Stimulated activated CD8-positive, alpha-beta memory T cell treated with anti-CD3 and anti-CD28 coated beads, Interleukin-4, amount 100 ng/mL, for 4 hours (primary cell): ENCODE data around the gene PAXIP1.
A peak's percentile ranks its signal among the peaks of the same experiment; 100 is the strongest.

Experiments used
- DNase-seq, 2 donors: peaks; one replicate each; pipeline ENCODE4 v3.0.0-alpha.2; 2020; ENCODE audit warnings: low read depth in 2 of 2, low spot score in 1 of 2

The PAXIP1 gene

DNA sequence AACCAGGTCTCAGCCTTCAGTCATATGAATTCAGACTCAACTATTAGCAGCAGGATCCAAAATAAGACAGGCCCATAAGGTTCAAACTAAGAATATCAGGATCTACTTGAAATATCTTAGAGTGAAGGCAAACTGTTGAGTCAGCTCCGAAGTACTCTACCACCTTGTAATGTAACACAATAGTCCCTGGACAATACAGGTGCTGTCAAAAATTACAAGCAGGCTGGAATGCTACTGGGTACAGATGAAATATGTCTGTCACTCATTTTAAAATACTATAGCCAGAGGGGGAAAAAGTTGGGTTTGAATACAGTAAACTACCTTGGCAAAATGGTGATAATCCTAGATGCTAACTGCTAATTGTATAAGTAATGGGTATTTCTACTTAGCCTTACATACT lies 6.8 kb downstream of the PAXIP1 start:
- no peak for DNase-seq

DNA sequence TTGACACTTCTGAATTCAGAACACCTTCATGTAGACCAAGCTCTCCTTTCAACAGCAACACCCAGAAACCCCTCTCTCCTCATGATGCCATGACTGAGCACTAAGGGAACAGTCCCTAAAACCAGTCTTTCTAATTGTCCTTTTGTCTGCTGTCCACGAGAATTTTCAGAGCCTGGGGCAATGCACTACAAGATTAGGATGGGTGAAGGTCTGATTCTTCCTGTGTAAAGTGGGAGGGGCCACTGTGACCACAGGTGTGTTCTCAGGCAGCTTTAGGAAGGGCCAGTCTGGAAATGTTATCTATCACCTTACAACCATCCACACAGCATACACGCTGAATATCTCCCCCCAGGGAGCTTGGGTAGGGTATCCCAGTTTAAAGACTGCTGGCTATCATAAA lies 7.9 kb downstream of the PAXIP1 start:
- no peak for DNase-seq

DNA sequence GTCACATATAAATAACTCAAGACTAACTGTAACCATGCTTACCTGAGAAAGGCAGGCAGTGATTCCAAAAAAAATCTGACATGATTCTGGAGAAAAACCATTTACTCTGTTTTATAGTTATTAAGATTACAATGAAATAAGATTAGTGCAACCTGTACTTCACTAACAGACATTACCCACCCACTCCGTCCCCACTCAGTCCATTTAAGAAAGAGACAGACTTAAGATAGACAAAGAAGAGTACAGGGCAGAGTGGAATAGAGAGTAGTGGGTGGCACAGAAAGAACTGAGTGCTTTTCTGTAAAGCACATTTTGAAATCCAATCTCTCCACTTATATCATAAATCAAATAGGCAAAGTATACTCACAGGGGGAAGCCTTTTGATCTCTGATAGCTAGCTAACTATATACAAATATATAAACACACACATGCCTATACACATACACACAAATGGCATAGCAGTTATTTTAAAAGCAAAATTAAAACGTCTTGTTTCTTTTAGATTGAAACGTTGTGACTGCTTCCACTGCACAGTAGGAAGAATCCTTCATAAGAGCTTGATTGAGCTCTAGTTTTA lies 11.9 kb downstream of the PAXIP1 start:
- no peak for DNase-seq

DNA sequence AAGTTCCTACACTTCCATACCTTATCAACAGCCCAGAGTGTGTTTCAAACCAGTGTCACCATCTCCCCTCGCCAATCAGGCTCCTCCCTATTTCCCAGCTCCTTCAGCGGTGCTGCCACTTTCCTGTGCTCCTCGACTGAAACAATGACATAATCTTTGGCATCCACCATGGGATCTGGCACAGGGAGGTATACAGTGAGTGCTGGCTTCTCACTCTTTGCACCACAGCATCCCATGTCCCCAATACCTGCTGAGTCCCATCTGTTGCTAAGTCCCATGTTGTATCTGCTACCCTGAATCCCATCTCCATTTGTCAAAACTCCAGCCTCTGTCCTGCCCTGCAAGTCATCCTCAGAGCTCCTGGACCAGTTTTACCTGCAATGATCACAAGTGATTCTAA lies 15.4 kb downstream of the PAXIP1 start:
- DNase-seq = no peak

DNA sequence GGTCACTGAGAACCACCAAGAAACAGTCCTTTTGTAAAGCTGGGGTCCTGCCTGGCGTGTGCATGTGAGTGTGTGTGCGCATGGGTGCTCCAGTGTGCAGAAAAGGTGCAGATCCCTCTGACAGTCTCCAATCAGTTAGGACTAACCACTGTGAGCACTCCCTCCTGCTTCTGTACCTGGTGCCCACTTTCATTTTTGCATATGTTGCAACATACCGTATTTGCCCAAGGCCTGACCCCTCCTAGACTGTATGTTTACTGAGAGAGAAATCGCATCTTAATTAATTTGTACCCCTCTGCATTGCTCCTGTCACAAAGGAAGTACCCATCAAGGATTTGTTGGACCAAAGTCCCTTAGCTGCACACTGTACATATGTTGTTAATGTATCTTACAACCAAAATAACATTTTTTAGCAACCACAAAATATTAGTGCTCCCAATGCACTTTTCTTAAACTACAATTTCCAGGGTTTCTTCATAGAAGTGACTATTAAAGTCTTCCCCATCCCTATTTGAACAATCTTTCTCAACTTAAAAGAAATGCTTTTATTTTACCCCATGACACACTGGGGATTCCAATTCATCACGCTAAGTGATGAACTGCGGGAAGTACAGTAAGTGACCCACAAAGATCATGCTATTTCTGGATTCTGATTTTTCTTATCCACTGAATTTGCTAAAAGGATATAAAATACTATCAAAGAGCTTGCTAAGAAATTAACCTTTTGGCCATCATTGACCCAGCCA lies 16.6 kb downstream of the PAXIP1 start:
- DNase-seq = no peak

DNA sequence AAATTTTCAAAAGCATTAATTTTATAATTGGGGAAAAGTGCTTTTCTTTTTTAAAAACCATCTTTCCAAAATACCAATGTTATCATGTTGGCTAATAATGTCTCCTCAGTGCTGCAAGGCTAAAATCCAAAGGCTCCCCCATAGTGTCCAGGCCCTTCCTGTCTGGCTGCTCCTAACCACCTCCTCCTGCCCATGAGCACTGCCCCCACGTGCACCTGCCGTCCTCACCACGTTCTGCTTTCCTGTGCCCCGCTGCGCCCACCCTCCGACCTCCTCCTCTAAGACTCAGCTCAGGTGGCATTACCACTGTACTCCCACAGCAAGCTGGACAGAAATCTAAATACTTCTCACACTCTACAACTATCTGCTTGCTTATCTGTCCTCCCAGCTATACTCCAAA lies 17.7 kb downstream of the PAXIP1 start:
- DNase-seq = no peak

DNA sequence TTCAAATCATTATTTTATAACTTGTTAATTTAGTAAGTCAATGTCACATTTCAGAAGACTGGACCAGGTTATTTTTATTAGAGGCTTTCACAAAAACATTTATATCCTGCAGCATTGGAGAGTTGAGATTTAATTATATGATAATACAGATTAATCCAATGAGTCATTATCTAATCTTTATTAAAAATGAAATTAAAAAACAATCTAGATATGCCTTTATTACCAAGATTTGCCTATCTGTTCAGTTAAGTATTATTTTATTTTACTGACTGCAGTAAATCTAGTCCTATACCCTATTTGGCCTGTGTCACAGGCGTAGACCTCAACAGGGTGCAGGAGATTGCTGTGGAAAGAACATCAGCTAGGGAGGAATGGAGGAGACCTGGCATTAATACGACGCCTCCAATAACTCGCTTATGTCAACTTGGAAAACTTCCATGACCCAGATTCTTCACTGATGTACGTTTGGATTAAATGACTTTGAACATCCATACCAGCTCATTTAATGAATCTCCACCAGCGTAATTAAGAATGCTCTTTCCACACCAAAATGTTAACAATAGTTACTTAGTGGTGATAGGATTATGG lies 18.2 kb downstream of the PAXIP1 start:
- no peak for DNase-seq

DNA sequence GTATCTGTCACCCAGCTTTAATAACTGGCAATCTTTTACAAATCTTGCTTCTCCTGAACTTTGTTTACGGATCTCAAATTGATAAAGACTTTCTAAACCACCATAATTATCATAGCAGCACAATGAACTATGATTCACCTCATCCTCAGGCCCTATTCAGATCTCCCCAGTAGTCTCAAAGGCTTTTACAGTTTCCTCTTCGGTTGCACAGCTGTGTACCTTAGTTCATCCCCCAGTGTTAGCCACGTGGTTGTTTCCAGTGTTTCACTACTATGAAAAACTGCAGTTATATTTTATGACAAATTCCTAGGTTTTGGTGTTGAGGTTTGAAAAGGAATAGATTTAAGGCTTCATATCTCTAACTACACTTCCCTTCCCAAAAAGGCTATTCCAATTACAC lies 24.9 kb downstream of the PAXIP1 start:
- no peak for DNase-seq

DNA sequence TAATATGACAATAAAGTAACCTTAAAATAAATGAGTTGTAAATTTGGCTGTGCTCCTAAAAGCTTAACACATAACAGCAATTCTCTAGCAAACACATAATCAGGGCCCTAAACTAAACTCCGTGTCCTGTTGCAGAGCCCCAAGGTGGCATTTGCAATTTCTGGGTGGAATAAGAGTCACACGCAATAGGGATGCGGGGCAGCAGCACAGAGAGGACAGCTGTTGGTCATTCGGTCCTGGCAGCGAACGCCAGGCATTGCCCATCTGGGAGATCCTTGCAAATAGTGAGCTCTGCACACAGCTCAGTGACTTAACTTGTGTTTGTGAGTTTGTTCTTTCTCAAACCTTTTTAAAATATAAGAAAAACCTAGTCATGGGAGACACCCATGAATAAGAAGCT lies 25.7 kb downstream of the PAXIP1 start:
- no peak for DNase-seq

DNA sequence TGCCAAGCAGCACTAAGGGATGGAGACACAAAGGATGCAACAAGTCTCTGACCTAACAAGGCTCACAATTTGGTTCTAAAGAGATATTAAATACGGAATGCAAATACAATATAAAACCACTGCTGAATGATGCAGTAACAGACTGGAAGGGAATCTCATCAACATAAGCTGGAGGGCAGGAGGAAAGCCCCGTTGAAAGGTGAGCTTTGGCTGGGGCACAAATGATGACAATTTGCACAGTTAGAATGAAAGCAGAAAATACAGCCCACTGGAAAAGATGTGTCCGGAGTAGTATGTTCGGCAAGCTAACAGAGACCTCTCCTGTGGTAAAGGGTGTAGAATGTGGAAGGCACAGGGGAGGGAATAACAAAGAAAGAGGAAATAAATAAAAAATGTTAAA lies 26.1 kb downstream of the PAXIP1 start:
- DNase-seq = no peak

DNA sequence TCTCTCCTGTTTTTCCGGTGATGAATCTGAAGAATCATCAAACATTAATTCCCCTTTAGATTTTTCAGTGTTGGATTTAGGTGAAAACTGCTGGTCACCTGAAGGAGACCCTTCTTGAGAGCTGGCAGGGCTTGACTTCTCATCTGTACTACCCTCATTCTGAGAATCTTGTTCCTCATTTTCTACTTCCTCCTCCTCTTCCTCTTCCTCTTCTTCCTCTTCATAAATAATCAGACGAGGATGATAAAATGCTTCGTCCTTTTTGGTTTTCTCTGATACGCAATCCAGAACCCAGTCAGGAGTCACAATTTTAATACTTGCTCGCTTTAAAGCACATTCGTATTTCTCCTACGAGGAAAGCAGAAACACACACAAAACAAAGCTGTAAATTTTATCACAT lies 26.9 kb downstream of the PAXIP1 start:
- no peak for DNase-seq

DNA sequence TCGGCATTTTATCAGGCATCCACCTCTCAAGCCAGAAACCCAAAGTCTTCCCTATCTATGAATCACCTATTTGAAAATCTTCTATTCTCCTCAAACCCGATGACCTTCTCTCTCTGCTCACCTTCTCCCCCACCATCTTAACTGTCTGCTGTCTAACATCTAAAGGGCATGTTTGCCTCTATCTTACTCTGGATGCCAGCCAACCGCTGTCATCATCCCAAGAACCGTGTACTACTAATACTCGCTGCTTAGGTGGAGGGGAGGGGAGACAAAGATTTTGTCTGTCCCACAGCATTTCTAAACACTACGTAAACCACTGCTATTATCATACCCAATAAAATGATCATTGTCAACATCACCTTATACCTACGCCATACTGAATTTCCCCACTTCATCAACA lies 29.5 kb downstream of the PAXIP1 start:
- DNase-seq = no peak

DNA sequence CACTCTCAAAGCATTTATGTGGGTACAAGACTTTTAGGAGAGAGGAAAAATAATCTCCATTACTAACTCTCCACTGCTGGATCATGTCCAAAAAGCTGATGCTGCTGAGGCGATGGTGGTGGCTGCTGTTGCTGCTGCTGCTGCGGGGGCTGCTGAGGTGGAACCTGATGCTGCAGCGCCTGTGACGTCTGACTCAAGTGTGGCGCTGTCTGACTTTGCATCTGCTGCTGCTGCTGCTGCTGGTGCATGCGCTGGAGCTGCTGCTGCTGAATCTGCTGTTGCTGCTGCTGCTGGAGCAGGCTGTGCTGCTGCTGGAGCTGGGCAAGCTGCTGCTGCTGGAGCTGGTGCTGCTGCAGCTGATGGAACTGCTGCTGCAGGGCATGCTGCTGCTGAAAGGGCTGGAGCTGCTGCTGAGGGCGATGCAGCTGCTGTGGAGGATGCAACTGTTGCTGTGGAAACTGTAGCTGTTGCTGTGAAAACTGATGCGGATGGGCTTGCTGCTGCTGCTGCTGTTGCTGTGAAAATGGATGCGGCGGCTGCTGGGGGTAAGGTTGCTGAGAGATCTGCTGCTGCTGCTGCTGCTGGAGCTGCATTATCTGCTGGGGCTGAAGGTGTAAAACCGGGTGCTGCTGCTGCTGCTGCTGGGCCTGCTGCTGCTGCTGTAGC lies 34.5 kb downstream of the PAXIP1 start:
- DNase-seq = no peak

DNA sequence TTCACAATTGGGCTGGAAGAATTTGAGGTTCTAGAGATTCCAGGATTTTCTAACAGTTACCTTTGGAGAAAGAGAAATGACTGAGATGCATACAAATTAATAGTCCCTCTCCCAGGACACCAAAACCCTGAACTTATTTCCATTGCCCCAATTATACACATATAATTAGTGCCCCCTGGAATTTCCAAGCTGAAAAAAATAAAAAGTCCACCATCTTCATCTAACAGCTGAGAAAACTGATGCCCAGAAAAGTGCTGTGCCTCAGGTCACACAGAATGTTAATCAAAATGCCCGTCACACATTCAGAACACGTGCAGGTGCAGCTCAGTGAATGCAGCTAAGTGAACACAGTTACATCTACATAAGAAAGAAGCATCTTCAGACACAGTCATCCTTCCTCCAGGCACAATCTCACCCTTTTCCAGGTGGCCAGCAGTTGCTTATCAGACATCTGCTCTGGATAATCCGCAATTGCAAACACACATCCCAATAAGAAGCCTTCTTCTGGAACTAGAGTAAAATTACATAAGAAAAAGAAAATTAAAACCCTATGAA lies 35.4 kb downstream of the PAXIP1 start:
- DNase-seq = no peak

DNA sequence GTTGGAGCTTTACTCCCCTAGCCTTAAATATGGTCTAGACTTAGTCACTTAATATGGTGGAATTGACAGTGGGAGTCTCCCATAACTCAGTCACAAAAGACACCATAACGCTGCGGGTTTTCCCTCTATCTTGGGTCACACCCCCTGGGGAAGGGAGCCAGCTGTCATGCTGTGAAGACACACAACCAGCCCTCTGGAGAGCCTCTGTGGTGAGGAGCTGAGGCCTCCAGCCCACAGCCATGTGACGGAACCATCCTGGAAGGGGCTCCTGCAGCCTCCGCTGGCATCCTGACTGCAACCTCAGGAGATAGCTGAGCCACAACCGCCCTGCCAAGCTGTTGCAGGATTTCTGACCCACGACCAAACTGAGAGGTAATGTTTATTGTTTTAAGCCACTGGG lies 37.9 kb downstream of the PAXIP1 start:
- DNase-seq = no peak

DNA sequence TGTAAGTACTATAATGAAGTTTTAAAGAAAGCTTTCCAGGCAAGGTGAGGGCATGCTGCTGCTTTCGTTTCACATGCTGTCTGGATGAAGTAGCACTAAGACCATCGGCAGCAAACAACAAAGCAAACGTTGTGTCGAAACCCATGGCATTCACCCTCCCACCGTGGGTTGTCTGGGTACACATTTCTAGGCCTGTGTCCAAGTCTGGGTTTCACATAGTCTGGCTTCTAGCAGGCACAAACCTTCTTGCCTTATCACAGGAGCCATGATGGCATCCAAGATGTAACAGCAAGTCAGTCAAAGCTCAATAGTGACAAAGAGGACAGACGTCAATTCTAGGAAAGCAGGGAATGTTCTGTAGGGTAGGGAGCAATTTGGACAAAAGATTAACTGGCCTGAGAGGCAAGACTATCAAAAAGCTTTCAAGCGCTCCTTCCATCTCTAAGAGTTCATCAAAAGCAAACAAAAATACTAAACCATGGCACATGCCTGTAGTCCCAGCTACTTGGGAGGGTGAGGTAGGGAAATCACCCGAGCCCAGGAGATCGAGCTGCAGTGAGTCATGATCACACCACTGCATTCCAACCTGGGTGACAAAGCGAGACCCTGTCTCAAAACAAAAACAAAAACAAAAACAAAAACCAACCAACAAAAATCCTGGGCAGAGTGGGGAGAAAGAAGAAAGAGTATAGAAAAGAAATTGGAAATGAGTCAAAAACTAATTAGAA lies 42.7 kb downstream of the PAXIP1 start:
- no peak for DNase-seq

DNA sequence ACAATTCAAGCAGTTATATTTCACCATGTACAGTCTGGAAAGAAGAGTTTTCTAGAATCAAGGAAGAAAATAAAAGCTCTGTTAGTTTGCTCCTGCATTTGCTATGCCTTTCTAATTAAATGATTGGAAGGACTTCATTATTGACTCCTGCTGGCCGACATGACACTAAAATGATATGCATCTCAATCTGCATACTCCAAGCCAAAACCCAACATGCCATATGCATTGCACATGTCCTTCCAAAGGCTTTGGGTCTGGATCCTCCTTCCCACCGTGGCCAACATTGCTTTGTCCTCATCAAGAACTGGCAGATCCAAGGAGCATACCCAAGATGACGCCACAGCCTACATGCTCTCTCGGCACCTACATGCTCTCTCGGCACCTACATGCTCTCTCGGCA lies 46.5 kb downstream of the PAXIP1 start:
- DNase-seq = no peak

DNA sequence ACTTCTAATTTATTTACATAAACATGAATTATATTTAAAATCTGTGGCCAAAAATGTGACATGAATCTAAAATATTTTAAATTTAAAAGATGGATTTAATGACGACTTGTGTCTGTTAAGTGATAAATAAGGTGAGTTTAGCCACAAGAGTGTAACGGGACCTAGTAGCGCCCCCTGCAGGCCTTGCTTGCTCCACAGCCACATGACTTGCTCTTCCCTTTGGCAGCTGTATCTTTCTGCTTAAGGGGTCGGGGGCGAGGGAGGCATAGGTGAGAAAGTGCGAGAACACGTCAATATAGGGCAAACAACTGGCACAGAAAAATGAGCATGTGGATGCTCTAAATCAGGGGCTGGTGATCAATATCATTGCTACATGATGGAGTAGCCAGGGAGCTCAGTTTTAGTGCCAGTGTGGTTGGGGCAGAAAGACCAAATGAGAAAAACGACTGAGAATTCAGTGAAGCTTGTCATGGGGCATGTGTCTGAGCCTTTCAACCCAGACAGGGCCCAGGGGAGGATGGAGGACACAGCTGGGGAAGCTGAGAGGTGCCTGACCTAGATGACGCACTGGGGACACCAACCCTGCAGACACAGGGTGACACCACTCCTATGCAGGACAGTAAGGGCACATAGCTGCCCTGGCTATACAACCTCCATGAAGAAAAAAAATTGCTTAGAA lies 49.8 kb downstream of the PAXIP1 start:
- peak; percentile 36 to 56 for DNase-seq

DNA sequence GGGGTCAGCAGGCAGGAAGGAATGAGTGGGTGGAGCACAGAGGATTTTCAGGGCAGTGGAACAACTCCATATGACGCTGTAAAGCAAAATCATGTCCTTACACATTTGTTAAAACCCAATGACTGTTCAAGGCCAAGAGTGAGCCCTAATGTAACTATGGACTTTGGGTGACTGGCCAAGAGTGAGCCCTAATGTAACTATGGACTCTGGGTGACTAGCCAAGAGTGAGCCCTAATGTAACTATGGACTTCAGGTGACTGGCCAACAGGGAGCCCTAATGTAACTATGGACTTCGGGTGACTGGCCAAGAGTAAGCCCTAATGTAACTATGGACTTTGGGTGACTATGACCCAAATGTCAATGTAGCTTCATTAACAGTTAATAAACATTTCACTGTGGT lies 52.0 kb downstream of the PAXIP1 start:
- DNase-seq = no peak

DNA sequence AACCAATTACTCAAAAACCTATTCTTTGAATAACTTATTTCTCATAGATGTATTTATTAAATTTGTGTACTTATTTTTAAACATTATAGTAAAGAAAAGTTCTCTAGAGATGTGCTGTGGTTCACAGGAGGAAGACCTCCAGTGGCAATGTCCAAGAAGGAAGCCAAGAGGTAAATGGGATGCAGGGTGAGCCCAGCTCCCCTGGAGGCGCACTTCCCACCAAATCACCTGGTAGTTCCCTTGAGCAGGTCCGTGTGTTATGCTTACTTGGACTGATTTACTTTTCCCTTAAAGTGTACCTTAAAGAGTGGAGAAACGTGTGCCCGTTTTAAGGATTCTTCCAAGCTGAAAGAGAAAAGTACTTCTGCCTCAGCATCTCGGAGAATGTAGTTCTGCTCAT lies 55.3 kb downstream of the PAXIP1 start:
- no peak for DNase-seq

DNA sequence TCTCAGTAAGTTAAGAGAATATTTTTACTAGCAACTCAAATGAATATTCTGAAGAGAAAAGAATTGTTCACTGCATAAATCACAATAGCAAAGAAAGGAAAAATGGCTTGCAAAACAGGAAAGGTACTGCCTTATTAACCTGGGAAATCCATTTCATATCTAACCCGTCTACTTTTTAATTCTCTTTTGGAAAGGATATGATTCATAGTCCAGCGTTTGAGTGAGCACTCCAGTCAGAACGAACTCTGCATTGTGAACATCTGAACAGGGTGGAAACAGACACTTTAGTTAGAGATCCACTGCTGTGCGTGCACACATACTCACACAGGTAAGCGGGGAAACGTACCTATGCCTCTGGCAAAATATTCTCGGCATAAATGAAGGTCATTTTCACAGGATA lies 56.8 kb downstream of the PAXIP1 start:
- DNase-seq = no peak
